Loucy (cell line): Measurements from ENCODE around the gene CSAD.

Experiments used
- H2AFZ ChIP-seq: fragments of 200-600 bp; sonication (generic); 2 replicates; pipeline ENCODE4 v1.6.0; 2016; ENCODE audit warnings: antibody characterized with exemption, mild to moderate bottlenecking, low read length, moderate library complexity
- H3F3A ChIP-seq: fragments of 200-600 bp; 2 replicates; pipeline ENCODE4 v1.6.0; 2016; ENCODE audit warnings: antibody characterized with exemption, low read depth, mild to moderate bottlenecking
- H3K27me3 ChIP-seq: fragments of 200-600 bp; sonication (generic); 2 replicates; pipeline ENCODE4 v1.6.1; 2014; ENCODE audit warnings: low read length, mild to moderate bottlenecking; ENCODE audit not compliant: insufficient read depth, poor library complexity, severe bottlenecking
- H3K36me3 ChIP-seq: fragments of 200-600 bp; sonication (generic); 2 replicates; pipeline ENCODE4 v1.6.1; 2016; ENCODE audit warnings: low read length; ENCODE audit not compliant: insufficient read depth
- H3K4me1 ChIP-seq: fragments of 200-600 bp; sonication (generic); 2 replicates; pipeline ENCODE4 v1.5.1; 2014; ENCODE audit warnings: low read length, mild to moderate bottlenecking; ENCODE audit not compliant: insufficient read depth, poor library complexity, severe bottlenecking
- H3K4me2 ChIP-seq: fragments of 200-600 bp; sonication (generic); 2 replicates; pipeline ENCODE4 v1.6.0; 2014; ENCODE audit warnings: antibody characterized with exemption, low read length, low read depth, mild to moderate bottlenecking; ENCODE audit not compliant: poor library complexity, severe bottlenecking
- H3K4me3 ChIP-seq: fragments of 200-600 bp; sonication (generic); 2 replicates; pipeline ENCODE4 v1.5.1; 2014; ENCODE audit warnings: low read length, mild to moderate bottlenecking, mixed read lengths; ENCODE audit not compliant: poor library complexity, severe bottlenecking
- H3K79me2 ChIP-seq: fragments of 200-600 bp; sonication (generic); 2 replicates; pipeline ENCODE4 v1.6.1; 2014; ENCODE audit warnings: low read length; ENCODE audit not compliant: insufficient read depth
- H3K9ac ChIP-seq: fragments of 200-600 bp; sonication (generic); 2 replicates; pipeline ENCODE4 v1.6.0; 2014; ENCODE audit warnings: mild to moderate bottlenecking, low read depth, low read length, moderate library complexity; ENCODE audit not compliant: poor library complexity, severe bottlenecking
- H3K9me2 ChIP-seq: fragments of 200-600 bp; sonication (generic); replicated peaks from 2 replicates; pipeline ENCODE4 v1.6.1; 2016; ENCODE audit warnings: low read depth, low read length, mixed read lengths
- H3K9me3 ChIP-seq: fragments of 200-600 bp; sonication (generic); 2 replicates; pipeline ENCODE4 v1.6.1; 2014; ENCODE audit warnings: mild to moderate bottlenecking, antibody characterized with exemption, low read length, low read depth; ENCODE audit not compliant: insufficient read depth
- H4K20me1 ChIP-seq: fragments of 200-600 bp; sonication (generic); 2 replicates; pipeline ENCODE4 v1.6.0; 2014; ENCODE audit warnings: antibody characterized with exemption, low read length, mild to moderate bottlenecking; ENCODE audit not compliant: insufficient read depth, poor library complexity, severe bottlenecking
- EZH2phosphoT487 ChIP-seq: fragments of 200-600 bp; IDR thresholded peaks from 2 replicates; pipeline ENCODE4 v1.6.1; 2018; ENCODE audit warnings: antibody characterized with exemption, mild to moderate bottlenecking, moderate library complexity, borderline replicate concordance
- TF ChIP-seq, protein P1 (sequence below): fragments of 200-600 bp; sonication (generic); conservative IDR thresholded peaks from 2 replicates; pipeline ENCODE4 v1.5.1; 2014; ENCODE audit warnings: mild to moderate bottlenecking, antibody characterized with exemption, low read length

Gene CSAD

DNA sequence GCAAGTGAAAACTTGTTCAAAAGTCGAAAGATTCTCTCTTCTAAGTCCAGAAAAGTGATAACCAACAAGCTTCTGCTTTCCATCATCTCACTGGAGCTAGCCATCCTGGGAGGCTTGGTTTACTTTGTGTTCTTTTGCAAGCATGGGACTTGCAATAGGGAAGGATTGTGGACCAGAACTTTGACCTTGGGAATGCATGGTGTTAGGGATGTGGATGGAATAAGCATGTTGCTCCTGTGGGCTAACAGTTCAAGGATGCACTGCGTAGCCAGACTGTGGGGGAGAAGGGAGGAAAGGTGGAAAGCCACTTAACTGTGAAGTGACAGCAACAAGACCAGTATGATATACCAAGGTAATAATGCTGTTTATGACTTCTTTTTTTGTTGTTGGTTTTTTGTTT is 48.9 kb downstream of the CSAD start:
- TF ChIP-seq, protein P1, sequence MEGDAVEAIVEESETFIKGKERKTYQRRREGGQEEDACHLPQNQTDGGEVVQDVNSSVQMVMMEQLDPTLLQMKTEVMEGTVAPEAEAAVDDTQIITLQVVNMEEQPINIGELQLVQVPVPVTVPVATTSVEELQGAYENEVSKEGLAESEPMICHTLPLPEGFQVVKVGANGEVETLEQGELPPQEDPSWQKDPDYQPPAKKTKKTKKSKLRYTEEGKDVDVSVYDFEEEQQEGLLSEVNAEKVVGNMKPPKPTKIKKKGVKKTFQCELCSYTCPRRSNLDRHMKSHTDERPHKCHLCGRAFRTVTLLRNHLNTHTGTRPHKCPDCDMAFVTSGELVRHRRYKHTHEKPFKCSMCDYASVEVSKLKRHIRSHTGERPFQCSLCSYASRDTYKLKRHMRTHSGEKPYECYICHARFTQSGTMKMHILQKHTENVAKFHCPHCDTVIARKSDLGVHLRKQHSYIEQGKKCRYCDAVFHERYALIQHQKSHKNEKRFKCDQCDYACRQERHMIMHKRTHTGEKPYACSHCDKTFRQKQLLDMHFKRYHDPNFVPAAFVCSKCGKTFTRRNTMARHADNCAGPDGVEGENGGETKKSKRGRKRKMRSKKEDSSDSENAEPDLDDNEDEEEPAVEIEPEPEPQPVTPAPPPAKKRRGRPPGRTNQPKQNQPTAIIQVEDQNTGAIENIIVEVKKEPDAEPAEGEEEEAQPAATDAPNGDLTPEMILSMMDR = no peak
- TF ChIP-seq EZH2phosphoT487 = no peak
- Histone ChIP-seq H3K79me2 (no peaks in the 10 kb centered on the region), H3K36me3 (no peaks in the 10 kb centered on the region), H3K4me3 (no peak overlapping the region), H3F3A (no peaks in the 10 kb centered on the region), H4K20me1 (no peaks in the 10 kb centered on the region), H3K9ac (no peak overlapping the region), H3K9me3 (no peaks in the 10 kb centered on the region), H3K9me2 (no peaks in the 10 kb centered on the region), H2AFZ (no peak overlapping the region), H3K4me2 (no peak overlapping the region), H3K4me1 (no peaks in the 10 kb centered on the region), H3K27me3 (no peaks in the 10 kb centered on the region)

DNA sequence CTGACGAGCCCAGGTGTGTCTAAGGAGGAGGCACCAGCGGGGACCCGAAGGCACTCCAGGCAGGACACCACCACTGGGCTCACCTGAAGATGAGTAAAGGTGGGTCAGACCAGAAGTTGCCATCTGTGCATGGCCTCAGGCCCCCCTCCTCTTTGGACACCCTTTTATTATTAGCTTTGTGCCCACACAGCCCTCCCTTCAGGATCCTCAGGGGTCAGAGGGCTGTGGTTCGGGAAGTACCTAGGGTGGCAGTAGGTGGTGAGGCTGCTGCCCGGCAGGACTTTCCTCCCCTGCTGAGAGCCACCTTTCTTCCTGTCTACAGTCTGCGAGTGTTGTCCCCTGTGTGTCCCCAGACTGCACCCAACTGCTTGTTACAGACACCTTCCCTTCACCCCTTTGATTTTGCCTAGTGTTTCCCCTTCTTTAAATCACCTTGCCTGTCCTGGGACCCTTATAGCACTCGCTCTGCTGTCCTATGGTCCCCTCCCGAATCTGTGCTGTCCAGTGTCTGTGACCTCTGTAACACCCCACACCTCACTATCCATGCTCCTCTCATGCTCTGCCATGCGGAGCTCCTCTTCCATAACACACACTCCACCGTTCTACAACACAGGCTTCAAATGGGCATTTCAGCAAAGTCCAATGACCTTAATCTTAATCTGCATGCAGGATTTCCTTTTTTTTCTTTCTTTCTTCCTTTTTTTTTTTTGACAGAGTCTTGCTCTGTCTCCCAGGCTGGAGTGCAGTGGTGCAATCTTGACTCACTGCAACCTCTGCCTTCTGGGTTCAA is 51.8 kb downstream of the CSAD start:
- Histone ChIP-seq H3K9me2 (no peaks in the 10 kb centered on the region), H3K4me1 (no peaks in the 10 kb centered on the region), H4K20me1 (no peaks in the 10 kb centered on the region), H3K36me3 (no peaks in the 10 kb centered on the region), H3K27me3 (no peaks in the 10 kb centered on the region), H3K4me2 (no peak overlapping the region), H3K4me3 (no peak overlapping the region), H3K9ac (no peak overlapping the region), H3K79me2 (no peaks in the 10 kb centered on the region), H3K9me3 (no peaks in the 10 kb centered on the region), H2AFZ (no peak overlapping the region), H3F3A (no peaks in the 10 kb centered on the region)
- TF ChIP-seq, protein P1 = no peak
- no peak for TF ChIP-seq EZH2phosphoT487

DNA sequence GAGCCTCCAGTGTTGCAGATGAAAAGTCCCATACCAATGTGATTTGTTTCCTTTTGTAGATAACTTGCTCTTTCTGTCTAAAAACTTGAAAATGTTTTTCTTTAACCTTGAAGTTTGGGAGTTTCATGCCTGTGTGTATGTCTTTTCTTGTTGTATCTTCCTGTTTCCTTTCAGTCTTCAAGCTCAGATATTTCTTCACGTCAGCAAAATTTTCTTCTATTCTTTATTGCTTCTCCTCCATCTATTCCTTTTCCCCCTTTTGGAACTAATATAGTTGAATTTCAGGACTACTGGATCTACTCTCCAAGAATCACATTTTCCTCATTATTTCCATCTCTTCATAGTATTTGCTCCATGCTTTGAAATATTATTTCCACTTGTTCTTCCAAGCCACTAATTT is 53.6 kb downstream of the CSAD start:
- H3K36me3 ChIP-seq = no peaks in the 10 kb centered on the region
- no peaks in the 10 kb centered on the region for H3F3A ChIP-seq
- H3K9me3 ChIP-seq = no peaks in the 10 kb centered on the region
- H3K4me2 ChIP-seq = no peak overlapping the region
- TF ChIP-seq, protein P1 = no peak
- TF ChIP-seq EZH2phosphoT487 = no peak
- H2AFZ ChIP-seq = no peak overlapping the region
- H4K20me1 ChIP-seq = no peaks in the 10 kb centered on the region
- H3K4me3 ChIP-seq = no peak overlapping the region
- no peaks in the 10 kb centered on the region for H3K79me2 ChIP-seq
- H3K27me3 ChIP-seq = no peaks in the 10 kb centered on the region
- no peaks in the 10 kb centered on the region for H3K4me1 ChIP-seq
- H3K9ac ChIP-seq = no peak overlapping the region
- no peaks in the 10 kb centered on the region for H3K9me2 ChIP-seq
